HepG2 (cell line): ENCODE results near the gene VAMP2. TPM values are rescaled to one million over a fixed set of nuclear protein-coding genes. Genes with fewer than 3 reads are reported as not detected.

Experiments
- AGO1 ChIP-seq: fragments of 200-400 bp; formaldehyde crosslinking; IDR thresholded peaks from 2 replicates; pipeline ENCODE4 v1.6.1; 2017; ENCODE audit warnings: mild to moderate bottlenecking, low read depth, low read length, moderate library complexity; ENCODE audit not compliant: poor library complexity, severe bottlenecking
- CEBPB ChIP-seq: IDR thresholded peaks from 2 replicates; pipeline ENCODE4 v1.6.1; 2011; ENCODE audit warnings: low read depth, low read length, improper control_type of control experiment, borderline replicate concordance
- DMAP1 ChIP-seq: IDR thresholded peaks from 2 replicates; pipeline ENCODE4 v1.6.1; 2016
- JUNB ChIP-seq: sonication (generic); formaldehyde crosslinking; IDR thresholded peaks from 2 replicates; pipeline ENCODE4 v1.8.0; 2022; ENCODE audit warnings: missing genetic modification reagents, mild to moderate bottlenecking, borderline replicate concordance
- KDM5A ChIP-seq: fragments of 200-600 bp; sonication (generic); IDR thresholded peaks from 2 replicates; pipeline ENCODE4 v1.7.0; 2018; ENCODE audit warnings: antibody characterized with exemption, mild to moderate bottlenecking, low read length, borderline replicate concordance
- MED1 ChIP-seq: sonication (generic); formaldehyde crosslinking; IDR thresholded peaks from 2 replicates; pipeline ENCODE4 v1.4.0; 2020; ENCODE audit warnings: missing genetic modification reagents
- RBM39 ChIP-seq: fragments of 200-400 bp; formaldehyde crosslinking; IDR thresholded peaks from one replicate; pipeline ENCODE4 v1.6.1; 2018; ENCODE audit warnings: antibody characterized with exemption, mild to moderate bottlenecking, low read depth, low read length; ENCODE audit not compliant: poor library complexity, severe bottlenecking
- RXRB ChIP-seq: IDR thresholded peaks from 2 replicates; pipeline ENCODE4 v1.6.1; 2016; ENCODE audit warnings: borderline replicate concordance, missing genetic modification reagents, missing compliant biosample characterization
- SMYD3 ChIP-seq: sonication (generic); formaldehyde crosslinking; IDR thresholded peaks from 2 replicates; pipeline ENCODE4 v1.8.1; 2023; ENCODE audit warnings: mild to moderate bottlenecking, missing genetic modification reagents
- TRIM24 ChIP-seq: sonication (generic); formaldehyde crosslinking; IDR thresholded peaks from 2 replicates; pipeline ENCODE4 v1.8.0; 2022; ENCODE audit warnings: mild to moderate bottlenecking, missing genetic modification reagents
- ZFY ChIP-seq: sonication (generic); formaldehyde crosslinking; IDR thresholded peaks from 2 replicates; pipeline ENCODE4 v1.4.0; 2020; ENCODE audit warnings: missing genetic modification reagents
- ZNF136 ChIP-seq: sonication (generic); formaldehyde crosslinking; IDR thresholded peaks from 2 replicates; pipeline ENCODE4 v1.8.1; 2022; ENCODE audit warnings: low read depth, mild to moderate bottlenecking, moderate library complexity, missing genetic modification reagents
- ZNF232 ChIP-seq: sonication (generic); formaldehyde crosslinking; IDR thresholded peaks from 2 replicates; pipeline ENCODE4 v1.4.0; 2020; ENCODE audit warnings: missing genetic modification reagents, borderline replicate concordance
- ZNF382 ChIP-seq: sonication (generic); formaldehyde crosslinking; IDR thresholded peaks from 2 replicates; pipeline ENCODE4 v1.5.0; 2020; ENCODE audit warnings: missing genetic modification reagents, mild to moderate bottlenecking, borderline replicate concordance
- ZNF557 ChIP-seq: sonication (generic); formaldehyde crosslinking; IDR thresholded peaks from 2 replicates; pipeline ENCODE4 v1.4.0; 2020; ENCODE audit warnings: missing genetic modification reagents
- ZNF570 ChIP-seq: sonication (generic); formaldehyde crosslinking; IDR thresholded peaks from 2 replicates; pipeline ENCODE4 v1.4.0; 2020; ENCODE audit warnings: mild to moderate bottlenecking, missing genetic modification reagents, borderline replicate concordance
- ZNF75D ChIP-seq: sonication (generic); formaldehyde crosslinking; IDR thresholded peaks from 2 replicates; pipeline ENCODE4 v1.8.1; 2023; ENCODE audit warnings: missing genetic modification reagents, mild to moderate bottlenecking, borderline replicate concordance
- ZNF850 ChIP-seq: sonication (generic); formaldehyde crosslinking; conservative IDR thresholded peaks from 2 replicates; pipeline ENCODE4 v1.9.0; 2021; ENCODE audit warnings: mild to moderate bottlenecking, missing genetic modification reagents
- polyA plus RNA-seq, 8 experiments: library from polyadenylated mRNA; depleted of rRNA in 3 of 8; stranded (reverse) in 7 of 8; unstranded in 1 of 8; fragments of >200 nt; fragmentation: Illumina TruSeq in 4 of 8; extraction: Trizol in 4 of 8; gene quantifications; 2 replicates each; pipeline versions ENCODE4 v1.2.1 to v1.2.3, GENCODE V29; 2011 to 2016; ENCODE audit warnings: low read depth in 4 of 8, missing spikeins in 1 of 8, mixed read lengths in 1 of 8; ENCODE audit not compliant: insufficient read depth in 1 of 8
- total RNA-seq, 5 experiments: library from RNA; depleted of rRNA; stranded (reverse); fragments of >200 nt; fragmentation: Illumina TruSeq; extraction: Trizol; gene quantifications; 2 replicates each; pipeline ENCODE4 v1.2.3, GENCODE V29; 2016; ENCODE audit warnings: low read depth in 1 of 5
- TF ChIP-seq, protein P1 (sequence below): sonication (generic); formaldehyde crosslinking; IDR thresholded peaks from 2 replicates; pipeline ENCODE4 v1.4.0; 2020; ENCODE audit warnings: missing genetic modification reagents
- TF ChIP-seq, protein P2 (sequence below): sonication (generic); formaldehyde crosslinking; IDR thresholded peaks from 2 replicates; pipeline ENCODE4 v1.4.0; 2020; ENCODE audit warnings: missing genetic modification reagents, low read depth, mild to moderate bottlenecking, borderline replicate concordance
- TF ChIP-seq, protein P3 (sequence below): sonication (generic); formaldehyde crosslinking; IDR thresholded peaks from 2 replicates; pipeline ENCODE4 v1.9.0; 2022; ENCODE audit warnings: low read depth, missing genetic modification reagents
- TF ChIP-seq, protein P4 (sequence below): sonication (generic); formaldehyde crosslinking; IDR thresholded peaks from 2 replicates; pipeline ENCODE4 v1.8.0; 2022; ENCODE audit warnings: mild to moderate bottlenecking, missing genetic modification reagents; ENCODE audit not compliant: insufficient replicate concordance
- TF ChIP-seq, protein P5 (sequence below): sonication (generic); formaldehyde crosslinking; IDR thresholded peaks from 2 replicates; pipeline ENCODE4 v1.4.0; 2020; ENCODE audit warnings: missing genetic modification reagents; ENCODE audit errors: not compliant biosample characterization

Gene VAMP2
- total and polyA plus RNA-seq, 2 of the 13 experiments (the other 11 are each of a cell fraction or from before 2014, with no cell fraction given): 3.9 to 17.2 TPM

DNA sequence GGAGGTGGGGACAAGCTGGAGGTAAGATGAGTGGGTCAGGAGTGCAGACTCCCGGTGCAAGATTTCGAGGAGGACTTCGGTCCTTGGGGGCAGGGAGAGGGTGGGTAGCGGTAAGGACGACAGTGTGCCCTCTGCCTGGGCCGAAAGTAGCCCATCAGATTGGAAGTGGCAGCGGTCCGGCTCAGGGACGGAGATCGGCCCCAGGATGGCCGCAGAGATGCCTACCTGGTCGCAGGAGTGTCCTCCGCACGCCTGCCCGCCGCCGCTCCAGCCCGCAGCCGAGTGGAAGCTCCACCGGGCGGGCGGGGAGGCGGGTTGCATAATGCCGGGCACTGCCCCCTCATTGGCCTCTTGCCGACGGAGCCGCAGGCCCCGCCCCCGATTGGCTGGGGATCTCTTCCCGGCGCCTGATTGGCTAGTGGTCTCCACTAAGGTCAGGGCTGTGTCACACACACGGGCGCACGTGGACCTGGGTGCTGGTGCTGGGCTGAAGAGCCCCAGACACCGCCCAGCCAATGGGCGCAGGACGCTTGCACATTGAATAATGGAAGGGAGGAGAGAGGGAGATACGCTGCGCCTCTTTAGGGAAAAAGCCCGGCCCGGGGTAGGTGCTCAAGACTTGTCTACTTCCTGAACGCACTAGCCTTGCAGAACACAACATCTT is 10.5 kb downstream of the VAMP2 start, which contains the start of gene PER1 (continued):
- TF ChIP-seq, protein P1, sequence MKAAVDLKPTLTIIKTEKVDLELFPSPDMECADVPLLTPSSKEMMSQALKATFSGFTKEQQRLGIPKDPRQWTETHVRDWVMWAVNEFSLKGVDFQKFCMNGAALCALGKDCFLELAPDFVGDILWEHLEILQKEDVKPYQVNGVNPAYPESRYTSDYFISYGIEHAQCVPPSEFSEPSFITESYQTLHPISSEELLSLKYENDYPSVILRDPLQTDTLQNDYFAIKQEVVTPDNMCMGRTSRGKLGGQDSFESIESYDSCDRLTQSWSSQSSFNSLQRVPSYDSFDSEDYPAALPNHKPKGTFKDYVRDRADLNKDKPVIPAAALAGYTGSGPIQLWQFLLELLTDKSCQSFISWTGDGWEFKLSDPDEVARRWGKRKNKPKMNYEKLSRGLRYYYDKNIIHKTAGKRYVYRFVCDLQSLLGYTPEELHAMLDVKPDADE (CRISPR knock-in tag): no peak
- no peak for TF ChIP-seq ZNF850
- no peak for TF ChIP-seq ZNF75D (CRISPR knock-in tag)
- no peak for TF ChIP-seq ZNF136 (CRISPR knock-in tag)
- TF ChIP-seq JUNB (CRISPR knock-in tag): no peak
- no peak for TF ChIP-seq ZNF232 (CRISPR knock-in tag)
- TF ChIP-seq TRIM24 (CRISPR knock-in tag): no peak
- TF ChIP-seq, protein P2, sequence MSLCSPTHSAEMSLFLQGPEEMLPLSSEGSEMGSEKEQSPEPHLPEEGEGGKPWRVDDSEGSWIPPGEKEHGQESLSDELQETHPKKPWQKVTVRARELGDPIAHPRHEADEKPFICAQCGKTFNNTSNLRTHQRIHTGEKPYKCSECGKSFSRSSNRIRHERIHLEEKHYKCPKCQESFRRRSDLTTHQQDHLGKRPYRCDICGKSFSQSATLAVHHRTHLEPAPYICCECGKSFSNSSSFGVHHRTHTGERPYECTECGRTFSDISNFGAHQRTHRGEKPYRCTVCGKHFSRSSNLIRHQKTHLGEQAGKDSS (CRISPR knock-in tag): 0 out of 2 replicates have a peak, but pooled peaks have one; percentile 52
- no peak for TF ChIP-seq AGO1
- TF ChIP-seq, protein P3, sequence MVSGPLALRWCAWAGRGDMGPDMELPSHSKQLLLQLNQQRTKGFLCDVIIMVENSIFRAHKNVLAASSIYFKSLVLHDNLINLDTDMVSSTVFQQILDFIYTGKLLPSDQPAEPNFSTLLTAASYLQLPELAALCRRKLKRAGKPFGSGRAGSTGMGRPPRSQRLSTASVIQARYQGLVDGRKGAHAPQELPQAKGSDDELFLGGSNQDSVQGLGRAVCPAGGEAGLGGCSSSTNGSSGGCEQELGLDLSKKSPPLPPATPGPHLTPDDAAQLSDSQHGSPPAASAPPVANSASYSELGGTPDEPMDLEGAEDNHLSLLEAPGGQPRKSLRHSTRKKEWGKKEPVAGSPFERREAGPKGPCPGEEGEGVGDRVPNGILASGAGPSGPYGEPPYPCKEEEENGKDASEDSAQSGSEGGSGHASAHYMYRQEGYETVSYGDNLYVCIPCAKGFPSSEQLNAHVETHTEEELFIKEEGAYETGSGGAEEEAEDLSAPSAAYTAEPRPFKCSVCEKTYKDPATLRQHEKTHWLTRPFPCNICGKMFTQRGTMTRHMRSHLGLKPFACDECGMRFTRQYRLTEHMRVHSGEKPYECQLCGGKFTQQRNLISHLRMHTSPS: no peak
- TF ChIP-seq, protein P4, sequence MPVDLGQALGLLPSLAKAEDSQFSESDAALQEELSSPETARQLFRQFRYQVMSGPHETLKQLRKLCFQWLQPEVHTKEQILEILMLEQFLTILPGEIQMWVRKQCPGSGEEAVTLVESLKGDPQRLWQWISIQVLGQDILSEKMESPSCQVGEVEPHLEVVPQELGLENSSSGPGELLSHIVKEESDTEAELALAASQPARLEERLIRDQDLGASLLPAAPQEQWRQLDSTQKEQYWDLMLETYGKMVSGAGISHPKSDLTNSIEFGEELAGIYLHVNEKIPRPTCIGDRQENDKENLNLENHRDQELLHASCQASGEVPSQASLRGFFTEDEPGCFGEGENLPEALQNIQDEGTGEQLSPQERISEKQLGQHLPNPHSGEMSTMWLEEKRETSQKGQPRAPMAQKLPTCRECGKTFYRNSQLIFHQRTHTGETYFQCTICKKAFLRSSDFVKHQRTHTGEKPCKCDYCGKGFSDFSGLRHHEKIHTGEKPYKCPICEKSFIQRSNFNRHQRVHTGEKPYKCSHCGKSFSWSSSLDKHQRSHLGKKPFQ (CRISPR knock-in tag): no peak
- no peak; the same call in 1 of the 2 replicates for TF ChIP-seq DMAP1 (CRISPR knock-in tag)
- no peak for TF ChIP-seq SMYD3 (CRISPR knock-in tag)
- no peak; the same call in 1 of the 2 replicates for TF ChIP-seq ZFY (CRISPR knock-in tag)
- no peak for TF ChIP-seq ZNF557 (CRISPR knock-in tag)
- TF ChIP-seq RXRB: peak; percentile 23; the same call in 1 of the 2 replicates
- no peak for TF ChIP-seq RBM39
- TF ChIP-seq ZNF570: no peak
- no peak for TF ChIP-seq ZNF382 (CRISPR knock-in tag)
- TF ChIP-seq KDM5A: no peak
- TF ChIP-seq MED1: peak; percentile 29; the same call in 1 of the 2 replicates
- peak; percentile 87 for TF ChIP-seq CEBPB
- TF ChIP-seq, protein P5, sequence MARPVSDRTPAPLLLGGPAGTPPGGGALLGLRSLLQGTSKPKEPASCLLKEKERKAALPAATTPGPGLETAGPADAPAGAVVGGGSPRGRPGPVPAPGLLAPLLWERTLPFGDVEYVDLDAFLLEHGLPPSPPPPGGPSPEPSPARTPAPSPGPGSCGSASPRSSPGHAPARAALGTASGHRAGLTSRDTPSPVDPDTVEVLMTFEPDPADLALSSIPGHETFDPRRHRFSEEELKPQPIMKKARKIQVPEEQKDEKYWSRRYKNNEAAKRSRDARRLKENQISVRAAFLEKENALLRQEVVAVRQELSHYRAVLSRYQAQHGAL (CRISPR knock-in tag): no peak
